ENCODE measurements around the gene ZNF705A.
"Not testable (repeated sequence)": the region's sequence is repeated elsewhere in the genome, so short reads cannot be mapped to it uniquely, and the experiment has no call there.

The ZNF705A gene

GRCh38 chr12:8156845-8157244 lies at the start of gene ZNF705A:
ZNF705A (plus strand) TSS chr12:8157015; CDS start chr12:8172626, 15,611 bp downstream.
- Mint-ChIP-seq H3K36me3 (no peaks in the 10 kb centered on the region), H3K4me1 (peaks cover 45% of the 10 kb centered on the region), H3K9me3 (no peaks in the 10 kb centered on the region), H3K27me3 (no peaks in the 10 kb centered on the region), H3K4me3 (no peak within 1 kb of the TSS), H3K27ac (no peak within 1 kb of the TSS)

GRCh38 chr12:8108808-8109398 lies 47.9 kb upstream of the ZNF705A start:
- no peaks in the 10 kb centered on the region for H3K27me3 Mint-ChIP-seq
- H3K36me3 Mint-ChIP-seq, result peaks cover 20% of the 10 kb centered on the region
- H3K4me1 Mint-ChIP-seq, result peaks cover 6% of the 10 kb centered on the region
- no peaks in the 10 kb centered on the region for H3K9me3 Mint-ChIP-seq
- H3K27ac Mint-ChIP-seq, result peak overlapping the region; percentile 52
- H3K4me3 Mint-ChIP-seq, result no peak overlapping the region

- H3K27ac Mint-ChIP-seq, H3K9me3 Mint-ChIP-seq, H3K27me3 Mint-ChIP-seq, H3K4me1 Mint-ChIP-seq, H3K4me3 Mint-ChIP-seq: not testable (repeated sequence)
- H3K36me3 Mint-ChIP-seq, result peaks cover 12% of the 10 kb centered on the region
These were observed 43.7 kb upstream of the ZNF705A start for GRCh38 chr12:8113117-8113516.

- Mint-ChIP-seq H3K36me3 (peaks cover 11% of the 10 kb centered on the region), H3K4me3 (no peak overlapping the region), H3K27me3 (no peaks in the 10 kb centered on the region), H3K9me3 (no peaks in the 10 kb centered on the region), H3K4me1 (peaks cover 5% of the 10 kb centered on the region), H3K27ac (no peak overlapping the region)
These were observed 36.6 kb upstream of the ZNF705A start for GRCh38 chr12:8120072-8120713.

- peaks cover 23% of the 10 kb centered on the region for H3K4me1 Mint-ChIP-seq
- no peaks in the 10 kb centered on the region for H3K9me3 Mint-ChIP-seq
- no peaks in the 10 kb centered on the region for H3K27me3 Mint-ChIP-seq
- no peak within 1 kb of the TSS for H3K4me3 Mint-ChIP-seq
- H3K36me3 Mint-ChIP-seq, result peaks cover 3% of the 10 kb centered on the region
- H3K27ac Mint-ChIP-seq, result peak within 1 kb of the TSS; percentile 3
These were observed 33.5 kb upstream of the ZNF705A start, which contains the start of gene CLEC4A for GRCh38 chr12:8123124-8123912. CLEC4A (plus strand) TSS chr12:8123617; CDS start chr12:8123879, 262 bp downstream.

- Mint-ChIP-seq H3K36me3 (peaks cover 3% of the 10 kb centered on the region), H3K9me3 (no peaks in the 10 kb centered on the region), H3K27me3 (no peaks in the 10 kb centered on the region), H3K4me3 (no peak overlapping the region), H3K27ac (peak overlapping the region; percentile 43), H3K4me1 (peaks cover 23% of the 10 kb centered on the region)
These were observed 29.7 kb upstream of the ZNF705A start for GRCh38 chr12:8127138-8127537.

GRCh38 chr12:8133636-8134397 lies 23.0 kb upstream of the ZNF705A start:
- not testable (repeated sequence) for H3K9me3 Mint-ChIP-seq, H3K27ac Mint-ChIP-seq, H3K27me3 Mint-ChIP-seq, H3K4me1 Mint-ChIP-seq
- H3K4me3 Mint-ChIP-seq, result peak overlapping the region; percentile 42
- H3K36me3 Mint-ChIP-seq, result peaks cover 11% of the 10 kb centered on the region

GRCh38 chr12:8134398-8134930 lies 22.4 kb upstream of the ZNF705A start:
- not testable (repeated sequence) for H3K27ac Mint-ChIP-seq, H3K27me3 Mint-ChIP-seq, H3K9me3 Mint-ChIP-seq, H3K4me3 Mint-ChIP-seq, H3K4me1 Mint-ChIP-seq
- peaks cover 13% of the 10 kb centered on the region for H3K36me3 Mint-ChIP-seq

GRCh38 chr12:8141647-8142046 lies 15.2 kb upstream of the ZNF705A start:
- not testable (repeated sequence) for H3K9me3 Mint-ChIP-seq, H3K4me1 Mint-ChIP-seq, H3K27me3 Mint-ChIP-seq, H3K27ac Mint-ChIP-seq, H3K4me3 Mint-ChIP-seq
- H3K36me3 Mint-ChIP-seq, result peaks cover 28% of the 10 kb centered on the region

- H3K27me3 Mint-ChIP-seq, result no peaks in the 10 kb centered on the region
- H3K9me3 Mint-ChIP-seq, result no peaks in the 10 kb centered on the region
- no peak overlapping the region for H3K27ac Mint-ChIP-seq
- no peaks in the 10 kb centered on the region for H3K4me1 Mint-ChIP-seq
- H3K4me3 Mint-ChIP-seq, result no peak overlapping the region
- H3K36me3 Mint-ChIP-seq, result peaks cover 26% of the 10 kb centered on the region
These were observed 13.6 kb upstream of the ZNF705A start for GRCh38 chr12:8143261-8143660.

- Mint-ChIP-seq H3K36me3 (peaks cover 14% of the 10 kb centered on the region), H3K9me3 (no peaks in the 10 kb centered on the region), H3K4me1 (no peaks in the 10 kb centered on the region), H3K27me3 (no peaks in the 10 kb centered on the region), H3K4me3 (no peak overlapping the region), H3K27ac (no peak overlapping the region)
These were observed 10.9 kb upstream of the ZNF705A start for GRCh38 chr12:8145754-8146441.

- H3K9me3 Mint-ChIP-seq, result no peaks in the 10 kb centered on the region
- H3K4me3 Mint-ChIP-seq, result no peak overlapping the region
- no peaks in the 10 kb centered on the region for H3K4me1 Mint-ChIP-seq
- peaks cover 12% of the 10 kb centered on the region for H3K36me3 Mint-ChIP-seq
- H3K27ac Mint-ChIP-seq, result no peak overlapping the region
- no peaks in the 10 kb centered on the region for H3K27me3 Mint-ChIP-seq
These were observed 10.4 kb upstream of the ZNF705A start for GRCh38 chr12:8146442-8146771.

GRCh38 chr12:8154526-8154925 lies 2.3 kb upstream of the ZNF705A start:
- Mint-ChIP-seq H3K27me3 (no peaks in the 10 kb centered on the region), H3K4me1 (peaks cover 45% of the 10 kb centered on the region), H3K36me3 (no peaks in the 10 kb centered on the region), H3K4me3 (peak overlapping the region; percentile 1), H3K27ac (peak overlapping the region; percentile 1), H3K9me3 (no peaks in the 10 kb centered on the region)

- Mint-ChIP-seq H3K9me3 (no peaks in the 10 kb centered on the region), H3K4me3 (no peak overlapping the region), H3K4me1 (peaks cover 45% of the 10 kb centered on the region), H3K27ac (no peak overlapping the region), H3K27me3 (no peaks in the 10 kb centered on the region), H3K36me3 (no peaks in the 10 kb centered on the region)
These were observed 399 bp upstream of the ZNF705A start for GRCh38 chr12:8156416-8156815.
